ENCODE measurements around the gene RELT. TPM values are rescaled to one million over a fixed set of nuclear protein-coding genes. Genes with fewer than 3 reads are reported as not detected.
A peak's percentile ranks its signal among the peaks of the same experiment; 100 is the strongest.

The RELT gene
- total RNA-seq, 1 experiment from 2014 or later: 24.5 TPM

GRCh38 chr11:73428699-73429098 is 52.5 kb downstream of the RELT start:
- ATAC-seq: peak; percentile 59; the same call in 1 of the 2 replicates
- ChIA-PET CTCF (no interaction called here), POLR2A (ENCODE audit: unreplicated experiment) (no interaction called here)
- peak overlapping the region; percentile 41 for H3K27ac ChIP-seq (ENCODE audit: low read length)
- peak; percentile 72 for DNase-seq
- no TSS peak for BruUV-seq (replicated peaks)
- H3K9me3 ChIP-seq (ENCODE audit: low read length): no peaks in the 10 kb centered on the region
- H3K9me2 ChIP-seq (replicated peaks; ENCODE audit: low read length): no peaks in the 10 kb centered on the region
- H2AFZ ChIP-seq (ENCODE audit: low read length): no peak overlapping the region
- no peaks in the 10 kb centered on the region for H3K79me2 ChIP-seq (ENCODE audit: low read length)
- TF ChIP-seq EZH2 (IDR thresholded peaks at IDR 0.05; ENCODE audit: low read length, unreplicated experiment): no peak
- peak overlapping the region; percentile 1; the same call in 1 of the 2 replicates for H3K4me2 ChIP-seq (ENCODE audit: low read length)
- intact Hi-C loops (cut with micrococcal nuclease): no loop called here
- no peaks in the 10 kb centered on the region for H4K20me1 ChIP-seq (ENCODE audit: low read length)
- no peak overlapping the region for H3K4me3 ChIP-seq (ENCODE audit: low read length)
- no peaks in the 10 kb centered on the region for H3K36me3 ChIP-seq (ENCODE audit: low read depth, low read length)
- no peaks in the 10 kb centered on the region for H3F3A ChIP-seq (ENCODE audit: low read length, unreplicated experiment)
- peaks cover 22% of the 10 kb centered on the region for H3K4me1 ChIP-seq (ENCODE audit: insufficient read depth, low read length)
- H3K9ac ChIP-seq (ENCODE audit: low read length): no peak overlapping the region
- H3K27me3 ChIP-seq (ENCODE audit: low read length): no peaks in the 10 kb centered on the region

GRCh38 chr11:73429121-73429750 is 53.0 kb downstream of the RELT start:
- H3K36me3 ChIP-seq (ENCODE audit: low read depth, low read length): no peaks in the 10 kb centered on the region
- no peaks in the 10 kb centered on the region for H3K9me2 ChIP-seq (replicated peaks; ENCODE audit: low read length)
- H3K27me3 ChIP-seq (ENCODE audit: low read length): no peaks in the 10 kb centered on the region
- POLR2A ChIA-PET (ENCODE audit: unreplicated experiment): interaction anchor here (0.6 kb wide), 1 partner anchor 122 kb away, joined by 13 read pairs; no protein-coding TSS in a partner anchor
- TF ChIP-seq CTCF (conservative IDR thresholded peaks at IDR 0.05; ENCODE audit: low read depth, low read length) (no peak), EZH2 (IDR thresholded peaks at IDR 0.05; ENCODE audit: low read length, unreplicated experiment) (no peak), EZH2phosphoT487 (IDR thresholded peaks at IDR 0.05; ENCODE audit: borderline replicate concordance, low read length) (no peak)
- no peaks in the 10 kb centered on the region for H3F3A ChIP-seq (ENCODE audit: low read length, unreplicated experiment)
- CTCF ChIA-PET: interaction anchor here (1.0 kb wide), 1 partner anchor 32 kb away, joined by 3 read pairs; no protein-coding TSS in a partner anchor
- no TSS peak for BruUV-seq (replicated peaks)
- peak; percentile 68 for DNase-seq
- no peak overlapping the region for H3K9ac ChIP-seq (ENCODE audit: low read length)
- no peak overlapping the region for H2AFZ ChIP-seq (ENCODE audit: low read length)
- intact Hi-C loops (cut with micrococcal nuclease): no loop called here
- H3K9me3 ChIP-seq (ENCODE audit: low read length): no peaks in the 10 kb centered on the region
- peak overlapping the region; percentile 1; the same call in 1 of the 2 replicates for H3K4me2 ChIP-seq (ENCODE audit: low read length)
- H3K4me3 ChIP-seq (ENCODE audit: low read length): no peak overlapping the region
- H3K79me2 ChIP-seq (ENCODE audit: low read length): no peaks in the 10 kb centered on the region
- no peaks in the 10 kb centered on the region for H4K20me1 ChIP-seq (ENCODE audit: low read length)
- H3K4me1 ChIP-seq (ENCODE audit: insufficient read depth, low read length): peaks cover 22% of the 10 kb centered on the region
- peak overlapping the region; percentile 41 for H3K27ac ChIP-seq (ENCODE audit: low read length)
- ATAC-seq: peak; percentile 84

- no peaks in the 10 kb centered on the region for H3K9me2 ChIP-seq (replicated peaks; ENCODE audit: low read length)
- intact Hi-C loops (cut with micrococcal nuclease): no loop called here
- POLR2A ChIA-PET (ENCODE audit: unreplicated experiment): no interaction called here
Observed at GRCh38 chr11:73430326-73430725, 54.1 kb downstream of the RELT start.

More at GRCh38 chr11:73430326-73430725, 54.1 kb downstream of the RELT start:
- DNase-seq (no peak), ATAC-seq (no peak)
- Histone ChIP-seq H3K4me1 (ENCODE audit: insufficient read depth, low read length) (peaks cover 22% of the 10 kb centered on the region), H2AFZ (ENCODE audit: low read length) (no peak overlapping the region), H3K27me3 (ENCODE audit: low read length) (no peaks in the 10 kb centered on the region), H4K20me1 (ENCODE audit: low read length) (no peaks in the 10 kb centered on the region), H3F3A (ENCODE audit: low read length, unreplicated experiment) (no peaks in the 10 kb centered on the region), H3K9ac (ENCODE audit: low read length) (no peak overlapping the region), H3K27ac (ENCODE audit: low read length) (no peak overlapping the region), H3K79me2 (ENCODE audit: low read length) (no peaks in the 10 kb centered on the region), H3K4me3 (ENCODE audit: low read length) (no peak overlapping the region), H3K4me2 (ENCODE audit: low read length) (no peak overlapping the region), H3K36me3 (ENCODE audit: low read depth, low read length) (no peaks in the 10 kb centered on the region), H3K9me3 (ENCODE audit: low read length) (no peaks in the 10 kb centered on the region)
- TF ChIP-seq EZH2 (IDR thresholded peaks at IDR 0.05; ENCODE audit: low read length, unreplicated experiment) (no peak), EZH2phosphoT487 (IDR thresholded peaks at IDR 0.05; ENCODE audit: borderline replicate concordance, low read length) (no peak), CTCF (conservative IDR thresholded peaks at IDR 0.05; ENCODE audit: low read depth, low read length) (no peak)
- CTCF ChIA-PET: no interaction called here
- BruUV-seq (replicated peaks): no TSS peak

Data from PC-3 (cell line).